ENCODE measurements around the gene FGF22. TPM values are rescaled to one million over a fixed set of nuclear protein-coding genes. Genes with fewer than 3 reads are reported as not detected.
A peak's percentile ranks its signal among the peaks of the same experiment; 100 is the strongest.

FGF22 gene
- total RNA-seq, 1 experiment from 2014 or later: not detected

DNA sequence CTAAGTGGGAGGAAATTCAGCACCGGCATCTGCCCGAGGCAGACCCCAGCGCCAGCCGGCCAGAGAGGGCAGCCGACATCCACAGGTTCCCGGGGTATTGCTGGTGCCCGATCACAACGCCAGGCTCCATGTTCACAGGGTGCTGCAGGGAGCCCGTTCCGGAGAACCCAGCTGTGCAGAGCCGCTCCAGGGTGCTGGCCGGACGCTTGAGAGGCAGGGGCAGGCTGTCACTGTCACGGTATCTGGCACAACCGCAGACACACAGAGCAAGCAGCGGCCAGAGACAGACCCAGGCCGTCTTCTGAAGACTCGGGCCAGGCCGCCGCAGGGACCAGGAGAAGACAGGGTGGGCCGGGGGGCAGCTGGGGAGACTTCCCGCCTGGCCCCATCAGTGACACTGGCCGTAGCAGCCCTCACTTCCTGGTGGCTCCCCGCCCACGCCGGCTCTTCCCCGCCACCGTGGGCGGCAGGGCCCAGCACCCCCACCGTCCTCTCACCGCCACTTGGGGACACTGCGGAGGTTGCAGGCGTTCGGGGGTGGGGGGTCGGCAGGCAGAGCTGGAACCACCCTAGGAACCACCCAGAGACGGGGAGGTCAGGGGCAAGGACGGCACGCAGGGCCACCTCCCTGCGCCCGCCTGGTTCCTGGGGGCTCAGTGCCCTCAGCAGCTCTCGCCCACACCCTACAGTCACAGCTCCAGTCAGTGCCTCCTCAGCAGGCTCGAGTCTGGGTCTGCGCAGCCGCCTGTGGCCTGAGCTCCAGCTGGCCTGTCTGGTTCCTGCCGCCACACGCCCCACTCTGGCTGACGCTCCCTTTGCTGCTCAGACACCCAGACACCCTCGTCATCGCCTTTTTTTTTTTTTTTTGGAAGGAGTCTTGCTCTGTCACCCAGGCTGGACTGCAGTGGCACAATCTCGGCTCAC lies 19.5 kb downstream of the FGF22 start:
- ChIA-PET CTCF (interaction anchor here (0.6 kb wide), 1 partner anchor 362 kb away, joined by 4 read pairs; the partner anchor contains the start of gene RNU6-2), POLR2A (interaction anchor here (0.6 to 3.3 kb wide), 6 partner anchors 17 to 641 kb away, joined by 3 to 33 read pairs (median 4); partner anchors contain the start of genes CDC34, FSTL3 and POLRMT)
- TF ChIP-seq, protein P1, sequence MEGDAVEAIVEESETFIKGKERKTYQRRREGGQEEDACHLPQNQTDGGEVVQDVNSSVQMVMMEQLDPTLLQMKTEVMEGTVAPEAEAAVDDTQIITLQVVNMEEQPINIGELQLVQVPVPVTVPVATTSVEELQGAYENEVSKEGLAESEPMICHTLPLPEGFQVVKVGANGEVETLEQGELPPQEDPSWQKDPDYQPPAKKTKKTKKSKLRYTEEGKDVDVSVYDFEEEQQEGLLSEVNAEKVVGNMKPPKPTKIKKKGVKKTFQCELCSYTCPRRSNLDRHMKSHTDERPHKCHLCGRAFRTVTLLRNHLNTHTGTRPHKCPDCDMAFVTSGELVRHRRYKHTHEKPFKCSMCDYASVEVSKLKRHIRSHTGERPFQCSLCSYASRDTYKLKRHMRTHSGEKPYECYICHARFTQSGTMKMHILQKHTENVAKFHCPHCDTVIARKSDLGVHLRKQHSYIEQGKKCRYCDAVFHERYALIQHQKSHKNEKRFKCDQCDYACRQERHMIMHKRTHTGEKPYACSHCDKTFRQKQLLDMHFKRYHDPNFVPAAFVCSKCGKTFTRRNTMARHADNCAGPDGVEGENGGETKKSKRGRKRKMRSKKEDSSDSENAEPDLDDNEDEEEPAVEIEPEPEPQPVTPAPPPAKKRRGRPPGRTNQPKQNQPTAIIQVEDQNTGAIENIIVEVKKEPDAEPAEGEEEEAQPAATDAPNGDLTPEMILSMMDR (IDR thresholded peaks at IDR 0.05; ENCODE audit: unreplicated experiment): no peak
- intact Hi-C loops (cut with micrococcal nuclease): loop anchor here (2.0 kb wide), 1 partner anchor 26 kb away; the partner anchor contains the start of gene POLRMT
- H3K36me3 Mint-ChIP-seq (ENCODE audit: insufficient read depth, unreplicated experiment): peaks cover 19% of the 10 kb centered on the region
- no peaks in the 10 kb centered on the region for H3K9me3 Mint-ChIP-seq (ENCODE audit: unreplicated experiment)
- no TSS peak for BruUV-seq (replicated peaks)
- peak overlapping the region; percentile 88 for H3K27ac Mint-ChIP-seq (ENCODE audit: low read depth, unreplicated experiment)
- H3K4me3 Mint-ChIP-seq (ENCODE audit: unreplicated experiment): peak overlapping the region; percentile 87
- peaks cover 23% of the 10 kb centered on the region for H3K4me1 Mint-ChIP-seq (ENCODE audit: insufficient read depth, unreplicated experiment)
- no peak for DNase-seq (ENCODE audit: unreplicated experiment)
- no peaks in the 10 kb centered on the region for H3K27me3 Mint-ChIP-seq (ENCODE audit: insufficient read depth, unreplicated experiment)

DNA sequence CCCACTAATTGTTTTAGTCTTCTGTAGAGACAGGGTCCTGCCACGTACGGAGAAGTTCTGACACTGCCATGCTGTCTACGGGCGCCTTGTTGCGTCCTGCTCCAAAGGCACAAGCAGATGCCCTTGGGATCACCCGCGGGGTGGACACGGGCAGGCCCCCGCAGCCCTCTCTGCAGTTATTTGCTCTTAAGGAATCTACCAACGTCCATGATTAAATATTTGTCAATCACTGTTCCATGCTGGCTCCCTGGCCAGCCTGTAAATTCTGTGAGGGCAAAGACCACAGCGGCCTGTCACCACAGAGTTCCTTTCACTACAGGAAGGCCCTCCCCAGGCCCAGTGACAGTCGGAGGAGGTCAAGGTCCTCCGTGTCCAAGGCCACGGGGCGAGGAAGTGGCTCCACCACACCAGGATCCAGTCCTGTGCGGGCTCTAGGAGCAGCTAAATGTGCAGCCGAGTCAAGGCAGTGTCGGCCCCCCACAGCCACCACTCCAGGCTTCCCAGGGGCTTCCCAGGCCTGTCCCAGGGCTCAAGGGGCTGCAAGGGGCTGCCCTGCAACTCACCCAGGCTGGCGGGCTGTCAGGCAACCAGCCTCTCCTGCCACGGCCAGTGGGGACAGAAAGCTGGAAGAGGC lies 21.2 kb downstream of the FGF22 start:
- H3K36me3 Mint-ChIP-seq (ENCODE audit: insufficient read depth, unreplicated experiment): peaks cover 7% of the 10 kb centered on the region
- H3K4me1 Mint-ChIP-seq (ENCODE audit: insufficient read depth, unreplicated experiment): peaks cover 31% of the 10 kb centered on the region
- BruUV-seq (replicated peaks): no TSS peak

DNA sequence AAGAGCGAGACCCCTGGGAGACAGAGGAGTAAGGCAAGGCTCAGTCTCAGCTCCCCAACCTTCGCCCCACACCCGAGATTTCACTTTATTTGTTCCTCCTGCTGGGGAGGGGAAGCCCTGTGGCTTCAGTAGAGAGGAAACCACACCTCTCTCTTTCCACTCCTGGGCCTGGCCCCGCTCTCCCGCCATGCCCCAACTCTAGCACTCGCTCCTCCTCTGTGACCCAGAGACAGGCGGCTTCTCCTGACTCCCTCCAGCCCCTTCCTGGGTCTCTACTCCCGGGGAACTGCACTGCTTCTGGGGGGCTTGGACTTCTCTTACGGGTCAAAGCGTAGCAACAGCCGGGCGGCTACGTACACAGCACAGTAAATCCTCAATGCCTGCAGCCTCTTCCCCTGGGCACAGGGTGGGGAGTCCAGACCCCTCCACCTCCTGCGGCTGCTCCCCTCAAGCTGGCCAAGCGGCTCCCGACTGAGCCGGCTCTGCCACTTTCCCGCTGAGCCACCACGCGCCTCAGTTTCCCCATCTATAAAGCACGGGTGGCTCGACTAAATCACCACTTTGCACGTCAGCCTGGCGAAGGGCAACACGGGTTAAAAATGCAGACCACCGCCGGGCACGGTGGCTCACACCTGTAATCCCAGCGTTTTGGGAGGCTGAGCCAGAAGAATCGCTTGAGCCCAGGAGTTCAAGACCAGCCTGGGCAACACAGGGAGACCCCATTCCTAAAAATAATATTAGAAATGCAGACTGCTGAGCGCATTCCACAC lies 21.9 kb downstream of the FGF22 start:
- Mint-ChIP-seq H3K9me3 (ENCODE audit: unreplicated experiment) (no peaks in the 10 kb centered on the region), H3K4me1 (ENCODE audit: insufficient read depth, unreplicated experiment) (peaks cover 31% of the 10 kb centered on the region), H3K27me3 (ENCODE audit: insufficient read depth, unreplicated experiment) (no peaks in the 10 kb centered on the region), H3K4me3 (ENCODE audit: unreplicated experiment) (peak overlapping the region; percentile 87), H3K27ac (ENCODE audit: low read depth, unreplicated experiment) (peak overlapping the region; percentile 88), H3K36me3 (ENCODE audit: insufficient read depth, unreplicated experiment) (peaks cover 7% of the 10 kb centered on the region)
- ChIA-PET CTCF (no interaction called here), POLR2A (interaction anchor here (0.6 to 3.3 kb wide), 9 partner anchors 15 to 142 kb away, joined by 3 to 33 read pairs (median 5); partner anchors contain the start of genes CDC34, FSTL3 and POLRMT)
- BruUV-seq (replicated peaks): TSS peak; percentile 47
- TF ChIP-seq, protein P1 (IDR thresholded peaks at IDR 0.05; ENCODE audit: unreplicated experiment): no peak
- no peak for DNase-seq (ENCODE audit: unreplicated experiment)
- intact Hi-C loops (cut with micrococcal nuclease): loop anchor here (2.0 to 5.0 kb wide), 2 partner anchors 74 to 129 kb away; partner anchors contain the start of gene HCN2

More for the DNA sequence above, 21.2 kb downstream of the FGF22 start:
- no peaks in the 10 kb centered on the region for H3K9me3 Mint-ChIP-seq (ENCODE audit: unreplicated experiment)
- peak overlapping the region; percentile 87 for H3K4me3 Mint-ChIP-seq (ENCODE audit: unreplicated experiment)
- DNase-seq (ENCODE audit: unreplicated experiment): no peak
- peak overlapping the region; percentile 88 for H3K27ac Mint-ChIP-seq (ENCODE audit: low read depth, unreplicated experiment)
- no peaks in the 10 kb centered on the region for H3K27me3 Mint-ChIP-seq (ENCODE audit: insufficient read depth, unreplicated experiment)
- CTCF ChIA-PET: no interaction called here
- TF ChIP-seq, protein P1 (IDR thresholded peaks at IDR 0.05; ENCODE audit: unreplicated experiment): no peak
- POLR2A ChIA-PET: interaction anchor here (0.6 to 3.3 kb wide), 11 partner anchors 16 to 143 kb away, joined by 3 to 33 read pairs (median 5); partner anchors contain the start of genes CDC34, FSTL3 and POLRMT
- intact Hi-C loops (cut with micrococcal nuclease): loop anchor here (2.0 to 5.0 kb wide), 2 partner anchors 74 to 128 kb away; partner anchors contain the start of gene HCN2

Measured in MCF 10A (cell line).